Glutamatergic neuron (in vitro differentiated cells): ENCODE data around the gene ATG10. TPM values are rescaled to one million over a fixed set of nuclear protein-coding genes. Genes with fewer than 3 reads are reported as not detected.

ENCODE experiments used
- DNase-seq: peaks from one replicate; pipeline ENCODE4 v3.0.0; 2022
- H3K27ac Mint-ChIP-seq: one replicate; pipeline ENCODE4 v1.8.0; 2020; ENCODE audit warnings: mild to moderate bottlenecking, mixed read lengths, inconsistent platforms; ENCODE audit not compliant: unreplicated experiment
- H3K27me3 Mint-ChIP-seq: one replicate; pipeline ENCODE4 v1.8.0; 2020; ENCODE audit warnings: mild to moderate bottlenecking, moderate library complexity, mixed read lengths, inconsistent platforms; ENCODE audit not compliant: unreplicated experiment
- H3K36me3 Mint-ChIP-seq: one replicate; pipeline ENCODE4 v1.8.0; 2020; ENCODE audit warnings: mild to moderate bottlenecking, mixed read lengths, inconsistent platforms; ENCODE audit not compliant: unreplicated experiment
- H3K4me1 Mint-ChIP-seq: one replicate; pipeline ENCODE4 v1.8.0; 2020; ENCODE audit warnings: mild to moderate bottlenecking, low read depth, mixed read lengths, inconsistent platforms; ENCODE audit not compliant: unreplicated experiment
- H3K4me3 Mint-ChIP-seq: one replicate; pipeline ENCODE4 v1.8.0; 2020; ENCODE audit warnings: mild to moderate bottlenecking, mixed read lengths, inconsistent platforms; ENCODE audit not compliant: unreplicated experiment
- H3K9me3 Mint-ChIP-seq: one replicate; pipeline ENCODE4 v1.8.0; 2020; ENCODE audit warnings: mild to moderate bottlenecking, moderate library complexity, mixed read lengths, inconsistent platforms; ENCODE audit not compliant: unreplicated experiment
- total RNA-seq: library from RNA; stranded (reverse); fragmentation: NEBNext Ultra II Directional; extraction: Animal tissue kit (Norgen Biotek cat#: 25700); gene quantifications from one replicate; pipeline ENCODE4 v1.2.1, GENCODE V29; 2021; ENCODE audit not compliant: unreplicated experiment
- TF ChIP-seq, protein P1 (sequence below): fragments of 200-600 bp; sonication (generic); IDR thresholded peaks from one replicate; pipeline ENCODE4 v1.5.0; 2021; ENCODE audit not compliant: partially characterized antibody, unreplicated experiment

The ATG10 gene
- total RNA-seq, 1 donor from 2014 or later: 12.1 TPM

DNA sequence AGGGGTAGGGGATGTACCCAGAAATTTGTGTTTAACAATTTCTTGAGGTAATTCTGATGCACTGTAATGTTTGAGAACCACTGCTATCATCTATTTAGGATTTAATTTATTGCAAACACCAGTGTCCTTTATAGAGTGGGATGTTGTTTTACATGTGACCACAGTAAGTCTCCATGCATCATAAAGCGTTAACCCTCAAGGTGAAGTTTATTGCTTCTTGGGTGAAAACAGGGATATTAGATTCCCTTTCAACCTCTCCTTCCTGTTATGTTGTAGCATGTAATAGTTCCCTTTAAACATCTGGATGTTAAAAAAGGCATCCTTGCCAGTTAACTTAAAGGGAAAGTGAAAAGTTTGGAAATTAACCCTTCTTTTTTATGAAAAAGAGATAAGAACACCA is 35.8 kb upstream of the ATG10 start:
- Mint-ChIP-seq H3K36me3 (peaks cover 4% of the 10 kb centered on the region), H3K4me3 (no peak overlapping the region), H3K27ac (no peak overlapping the region), H3K4me1 (no peaks in the 10 kb centered on the region), H3K27me3 (peaks cover 1% of the 10 kb centered on the region), H3K9me3 (no peaks in the 10 kb centered on the region)
- TF ChIP-seq, protein P1, sequence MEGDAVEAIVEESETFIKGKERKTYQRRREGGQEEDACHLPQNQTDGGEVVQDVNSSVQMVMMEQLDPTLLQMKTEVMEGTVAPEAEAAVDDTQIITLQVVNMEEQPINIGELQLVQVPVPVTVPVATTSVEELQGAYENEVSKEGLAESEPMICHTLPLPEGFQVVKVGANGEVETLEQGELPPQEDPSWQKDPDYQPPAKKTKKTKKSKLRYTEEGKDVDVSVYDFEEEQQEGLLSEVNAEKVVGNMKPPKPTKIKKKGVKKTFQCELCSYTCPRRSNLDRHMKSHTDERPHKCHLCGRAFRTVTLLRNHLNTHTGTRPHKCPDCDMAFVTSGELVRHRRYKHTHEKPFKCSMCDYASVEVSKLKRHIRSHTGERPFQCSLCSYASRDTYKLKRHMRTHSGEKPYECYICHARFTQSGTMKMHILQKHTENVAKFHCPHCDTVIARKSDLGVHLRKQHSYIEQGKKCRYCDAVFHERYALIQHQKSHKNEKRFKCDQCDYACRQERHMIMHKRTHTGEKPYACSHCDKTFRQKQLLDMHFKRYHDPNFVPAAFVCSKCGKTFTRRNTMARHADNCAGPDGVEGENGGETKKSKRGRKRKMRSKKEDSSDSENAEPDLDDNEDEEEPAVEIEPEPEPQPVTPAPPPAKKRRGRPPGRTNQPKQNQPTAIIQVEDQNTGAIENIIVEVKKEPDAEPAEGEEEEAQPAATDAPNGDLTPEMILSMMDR: no peak
- DNase-seq: no peak

DNA sequence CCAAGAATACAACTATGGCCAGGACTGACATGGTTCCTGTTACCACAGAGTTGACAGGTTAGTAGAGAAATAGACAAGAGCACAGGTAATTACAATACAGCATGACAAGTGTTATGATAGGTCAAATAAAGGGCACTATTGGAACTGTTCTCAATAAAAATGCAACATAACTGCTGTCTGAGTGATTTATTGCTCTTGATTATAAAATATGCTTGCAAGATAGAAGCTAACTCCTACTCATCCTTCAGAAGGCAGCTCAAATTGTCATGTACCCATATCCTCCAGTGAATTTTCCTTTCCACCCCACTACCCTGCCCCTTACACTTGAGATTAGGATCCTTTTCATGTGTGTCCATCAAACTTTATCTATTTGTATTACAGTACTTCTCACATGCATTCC is 35.1 kb upstream of the ATG10 start:
- H3K4me1 Mint-ChIP-seq: no peaks in the 10 kb centered on the region
- H3K27me3 Mint-ChIP-seq: peaks cover 1% of the 10 kb centered on the region
- H3K4me3 Mint-ChIP-seq: no peak overlapping the region
- DNase-seq: no peak
- peaks cover 9% of the 10 kb centered on the region for H3K36me3 Mint-ChIP-seq
- no peak overlapping the region for H3K27ac Mint-ChIP-seq
- TF ChIP-seq, protein P1: no peak
- peaks cover 2% of the 10 kb centered on the region for H3K9me3 Mint-ChIP-seq

DNA sequence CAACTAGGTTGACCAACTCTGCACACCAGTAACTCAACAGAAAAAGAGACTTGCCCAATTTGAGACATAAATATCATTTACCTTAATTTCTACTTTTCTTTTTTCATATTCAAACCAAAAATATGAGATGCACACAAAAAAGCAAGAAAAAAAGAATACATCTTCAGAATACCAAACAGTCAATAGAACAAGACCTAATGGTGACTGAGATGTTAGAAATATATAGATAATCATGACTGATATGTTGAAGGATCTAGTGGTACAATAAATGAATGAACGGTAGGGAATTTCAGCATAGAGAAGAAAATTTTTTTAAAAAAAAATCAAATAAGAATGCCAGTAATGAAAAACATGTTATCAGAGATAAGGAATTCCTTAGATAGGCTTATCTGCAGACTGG is 29.1 kb upstream of the ATG10 start:
- H3K9me3 Mint-ChIP-seq: peaks cover 4% of the 10 kb centered on the region
- peaks cover 1% of the 10 kb centered on the region for H3K27me3 Mint-ChIP-seq
- no peak overlapping the region for H3K27ac Mint-ChIP-seq
- H3K36me3 Mint-ChIP-seq: peaks cover 9% of the 10 kb centered on the region
- TF ChIP-seq, protein P1: no peak
- H3K4me3 Mint-ChIP-seq: no peak overlapping the region
- no peaks in the 10 kb centered on the region for H3K4me1 Mint-ChIP-seq
- DNase-seq: no peak

DNA sequence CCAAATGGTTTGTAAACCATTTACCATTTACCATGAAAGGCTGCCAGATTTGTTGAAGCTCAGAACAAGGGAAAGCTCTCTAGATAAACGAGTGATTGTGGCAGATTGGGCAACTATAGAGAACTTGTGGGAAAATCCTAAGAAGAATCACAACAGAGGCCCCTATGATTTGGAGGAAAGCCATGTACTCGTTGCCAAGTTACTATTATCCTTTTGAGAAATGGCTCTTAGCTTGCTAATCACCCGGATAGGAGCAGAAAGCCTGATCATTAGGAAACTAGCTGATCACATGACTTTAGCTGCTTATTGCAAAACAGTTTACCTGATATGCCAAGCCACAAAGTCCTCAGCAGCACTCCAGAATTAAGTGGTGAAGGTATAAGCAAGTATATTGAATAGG is 23.5 kb upstream of the ATG10 start:
- DNase-seq: no peak
- peaks cover 3% of the 10 kb centered on the region for H3K4me1 Mint-ChIP-seq
- no peaks in the 10 kb centered on the region for H3K36me3 Mint-ChIP-seq
- H3K27me3 Mint-ChIP-seq: no peaks in the 10 kb centered on the region
- no peak overlapping the region for H3K4me3 Mint-ChIP-seq
- no peaks in the 10 kb centered on the region for H3K9me3 Mint-ChIP-seq
- TF ChIP-seq, protein P1: no peak
- H3K27ac Mint-ChIP-seq: no peak overlapping the region

DNA sequence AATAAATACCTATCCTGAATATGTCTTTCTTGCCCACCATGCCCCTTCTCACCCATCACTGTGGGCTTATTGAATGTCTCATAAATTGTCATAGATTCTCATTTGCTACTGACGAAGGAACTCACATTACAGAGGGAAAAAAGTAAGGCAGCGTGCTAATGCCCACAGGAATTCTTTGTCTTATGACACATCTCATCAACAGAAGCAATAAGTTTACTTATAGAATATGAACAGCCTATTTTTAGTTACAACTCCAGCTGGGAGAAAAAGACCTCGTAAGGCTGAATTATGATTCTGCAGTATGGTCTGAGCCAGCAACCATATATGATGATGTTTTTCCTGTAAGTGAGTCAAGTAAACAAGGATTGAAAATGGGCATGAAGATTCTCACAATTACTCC is 22.4 kb upstream of the ATG10 start:
- DNase-seq: no peak
- Mint-ChIP-seq H3K4me1 (peaks cover 3% of the 10 kb centered on the region), H3K36me3 (no peaks in the 10 kb centered on the region), H3K27ac (no peak overlapping the region), H3K4me3 (no peak overlapping the region), H3K27me3 (peaks cover 2% of the 10 kb centered on the region), H3K9me3 (no peaks in the 10 kb centered on the region)
- TF ChIP-seq, protein P1: no peak
